Upper lobe of left lung (tissue), 6 donors: Measurements from ENCODE around the gene CTCF. TPM values are rescaled to one million over a fixed set of nuclear protein-coding genes. Genes with fewer than 3 reads are reported as not detected.

Experiments used
- ATAC-seq, 2 donors: fragments of 200-7000 bp; cut with Tn5 transposase; one replicate each; pipeline ENCODE4 v1.9.1; 2022; ENCODE audit warnings: mild to moderate bottlenecking in 2 of 2, moderate library complexity in 2 of 2; ENCODE audit not compliant: low FRiP score in 2 of 2
- DNase-seq, 2 donors: peaks; one replicate each; pipeline ENCODE4 v3.0.0-alpha.2; 2019 to 2020
- H3K27ac ChIP-seq, 4 donors: fragments of 200-600 bp; sonication (generic); one replicate each; pipeline ENCODE4 v1.5.1; 2016 to 2019
- H3K27me3 ChIP-seq, 4 donors: fragments of 200-600 bp; sonication (generic); one replicate each; pipeline ENCODE4 v1.5.1; 2017 to 2019
- H3K36me3 ChIP-seq, 4 donors: fragments of 200-600 bp; sonication (generic); one replicate each; pipeline ENCODE4 v1.5.1; 2016 to 2019
- H3K4me1 ChIP-seq, 4 donors: fragments of 200-600 bp; sonication (generic); one replicate each; pipeline ENCODE4 v1.5.1; 2018 to 2019
- H3K4me3 ChIP-seq, 4 donors: fragments of 200-600 bp; sonication (generic); one replicate each; pipeline ENCODE4 v1.5.1; 2017 to 2019; ENCODE audit warnings: mild to moderate bottlenecking in 2 of 4, moderate library complexity in 1 of 4
- H3K9me3 ChIP-seq, 4 donors: fragments of 200-600 bp; sonication (generic); one replicate each; pipeline ENCODE4 v1.5.1; 2018 to 2019
- EP300 ChIP-seq, 4 donors: sonication (generic); formaldehyde crosslinking; IDR thresholded peaks; one replicate each; pipeline ENCODE4 v1.5.1; 2017; ENCODE audit warnings: antibody characterized with exemption in 4 of 4, control low read depth in 2 of 4
- POLR2A ChIP-seq, 4 donors: fragments of 450-650 bp; IDR thresholded peaks; one replicate each; pipeline ENCODE4 v1.5.1; 2016 to 2017; ENCODE audit warnings: antibody characterized with exemption in 4 of 4, mild to moderate bottlenecking in 2 of 4
- POLR2AphosphoS5 ChIP-seq, 2 donors: sonication (generic); formaldehyde crosslinking; IDR thresholded peaks; one replicate each; pipeline ENCODE4 v1.5.1; 2017; ENCODE audit warnings: antibody characterized with exemption in 2 of 2
- WGBS, 2 donors: methylation state at CpG; one replicate each; pipeline ENCODE4 v1.1.5; 2017 to 2018; 5-methylcytosine and 5-hydroxymethylcytosine counted together
- total RNA-seq, 6 donors: library from RNA; depleted of rRNA in 4 of 6; stranded (reverse); fragments of >200 nt in 4 of 6; gene quantifications; one replicate each; pipeline versions ENCODE4 v1.1.0 to v1.2.1, GENCODE V29; 2016 to 2021
- TF ChIP-seq, protein P1 (sequence below), 6 experiments: fragments of 450-650 bp in 4 of 6; fragments of 200-600 bp in 2 of 6; sonication (generic) in 2 of 6; IDR thresholded peaks; one replicate each; pipeline ENCODE4 v1.5.1; 2016 to 2019; ENCODE audit warnings: antibody characterized with exemption in 6 of 6
- donor health status: DM: no; HTN: no; CAD: no; lungs with moderate emphysema.
- donor health status: DM: no; HTN: yes; CAD: no; lungs with severe emphysema.

CTCF gene
- total RNA-seq, 6 donors from 2014 or later, result 29.7 to 42.6 (median 34.2) TPM

GRCh38 chr16:67558859-67559258, 3.5 kb upstream of the CTCF start:
- H3K4me3 ChIP-seq, result no peak overlapping the region
- peaks cover 10 to 30% (median 25%) of the 10 kb centered on the region in 4 donors for H3K4me1 ChIP-seq
- H3K27ac ChIP-seq, result no peak overlapping the region
- TF ChIP-seq POLR2A (IDR thresholded peaks at IDR 0.05), result no peak
- TF ChIP-seq POLR2AphosphoS5 (IDR thresholded peaks at IDR 0.05), result no peak
- no peak for TF ChIP-seq EP300 (IDR thresholded peaks at IDR 0.05)
- TF ChIP-seq, protein P1, sequence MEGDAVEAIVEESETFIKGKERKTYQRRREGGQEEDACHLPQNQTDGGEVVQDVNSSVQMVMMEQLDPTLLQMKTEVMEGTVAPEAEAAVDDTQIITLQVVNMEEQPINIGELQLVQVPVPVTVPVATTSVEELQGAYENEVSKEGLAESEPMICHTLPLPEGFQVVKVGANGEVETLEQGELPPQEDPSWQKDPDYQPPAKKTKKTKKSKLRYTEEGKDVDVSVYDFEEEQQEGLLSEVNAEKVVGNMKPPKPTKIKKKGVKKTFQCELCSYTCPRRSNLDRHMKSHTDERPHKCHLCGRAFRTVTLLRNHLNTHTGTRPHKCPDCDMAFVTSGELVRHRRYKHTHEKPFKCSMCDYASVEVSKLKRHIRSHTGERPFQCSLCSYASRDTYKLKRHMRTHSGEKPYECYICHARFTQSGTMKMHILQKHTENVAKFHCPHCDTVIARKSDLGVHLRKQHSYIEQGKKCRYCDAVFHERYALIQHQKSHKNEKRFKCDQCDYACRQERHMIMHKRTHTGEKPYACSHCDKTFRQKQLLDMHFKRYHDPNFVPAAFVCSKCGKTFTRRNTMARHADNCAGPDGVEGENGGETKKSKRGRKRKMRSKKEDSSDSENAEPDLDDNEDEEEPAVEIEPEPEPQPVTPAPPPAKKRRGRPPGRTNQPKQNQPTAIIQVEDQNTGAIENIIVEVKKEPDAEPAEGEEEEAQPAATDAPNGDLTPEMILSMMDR (IDR thresholded peaks at IDR 0.05), result no peak
- WGBS, 2 donors, result 82 to 83% methylated on average over 1 of the region's 1 CpG
- no peaks in the 10 kb centered on the region for H3K36me3 ChIP-seq
- DNase-seq, result no peak
- H3K27me3 ChIP-seq, result no peaks in the 10 kb centered on the region
- no peak for ATAC-seq
- no peaks in the 10 kb centered on the region for H3K9me3 ChIP-seq

- Histone ChIP-seq H3K27ac (peak overlapping the region; percentile 98 to 100 (median 98)), H3K9me3 (no peaks in the 10 kb centered on the region), H3K36me3 (no peaks in the 10 kb centered on the region), H3K27me3 (no peaks in the 10 kb centered on the region), H3K4me1 (peaks cover 23 to 40% (median 32%) of the 10 kb centered on the region in 4 donors), H3K4me3 (peak overlapping the region in 1 of 4 donors; percentile 90)
- TF ChIP-seq POLR2AphosphoS5 (IDR thresholded peaks at IDR 0.05), result no peak
- WGBS, 2 donors, result 89 to 90% methylated on average over 8 of the region's 8 CpGs
- no peak for DNase-seq
- no peak for ATAC-seq
These were observed 1.4 kb upstream of the CTCF start for GRCh38 chr16:67560827-67561342.

- no peaks in the 10 kb centered on the region for H3K9me3 ChIP-seq
- H3K36me3 ChIP-seq, result no peaks in the 10 kb centered on the region
- H3K27me3 ChIP-seq, result no peaks in the 10 kb centered on the region
- H3K4me1 ChIP-seq, result peaks cover 23 to 38% (median 28%) of the 10 kb centered on the region in 4 donors
- no peak for DNase-seq
- no peak for TF ChIP-seq EP300 (IDR thresholded peaks at IDR 0.05)
- TF ChIP-seq, protein P1 (IDR thresholded peaks at IDR 0.05), result no peak
- no peak for TF ChIP-seq POLR2A (IDR thresholded peaks at IDR 0.05)
- peak overlapping the region; percentile 98 to 100 (median 98) for H3K27ac ChIP-seq
- WGBS, 2 donors, result 0 to 4% methylated on average over 5 to 8 of the region's 8 CpGs
- no peak for ATAC-seq
- H3K4me3 ChIP-seq, result peak overlapping the region; percentile 55 to 95 (median 88)
These were observed 864 bp upstream of the CTCF start for GRCh38 chr16:67561501-67561823.

DNA sequence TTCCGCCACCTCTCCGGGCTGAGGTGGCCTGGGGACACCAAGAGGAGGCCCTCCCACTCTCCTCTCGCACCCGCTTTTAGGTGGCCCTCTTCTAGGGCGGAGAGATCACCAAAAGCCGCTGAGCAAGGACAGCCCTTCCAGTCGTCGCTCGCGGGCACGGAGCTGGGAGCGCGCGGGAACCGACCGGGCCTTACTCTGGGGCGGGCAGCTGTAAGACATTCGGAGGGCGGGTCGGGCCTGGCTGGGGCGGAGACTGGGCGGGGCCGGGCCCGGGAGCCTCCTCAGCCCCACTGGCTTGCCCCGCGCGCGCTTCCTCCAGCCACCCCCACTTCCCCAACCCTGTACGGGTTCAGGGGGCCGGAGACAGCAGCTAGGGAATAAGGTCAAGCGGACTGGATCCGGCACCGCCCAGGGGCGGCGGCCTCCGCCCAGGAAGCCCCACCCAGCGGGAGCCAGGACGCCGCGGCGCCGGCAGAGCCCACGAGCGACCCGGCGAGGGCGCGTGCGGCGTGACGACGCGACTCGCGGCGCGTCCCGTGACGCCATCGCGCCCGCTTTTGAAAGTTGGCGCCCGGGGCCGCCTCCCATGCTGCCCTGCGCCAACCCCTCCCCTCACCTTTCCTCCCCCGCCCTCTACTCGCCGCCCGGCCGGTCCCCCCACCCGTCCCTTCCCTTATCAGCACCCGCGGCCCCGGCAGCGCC, 351 bp upstream of the CTCF start:
- Histone ChIP-seq H3K4me1 (peaks cover 23 to 43% (median 28%) of the 10 kb centered on the region in 4 donors), H3K27ac (peak overlapping the region; percentile 98 to 100 (median 98)), H3K9me3 (no peaks in the 10 kb centered on the region), H3K27me3 (no peaks in the 10 kb centered on the region), H3K4me3 (peak overlapping the region; percentile 55 to 95 (median 88)), H3K36me3 (no peaks in the 10 kb centered on the region)
- ATAC-seq (peak; percentile 94 to 98), DNase-seq (peak; percentile 98 to 99)
- WGBS, 2 donors, result 0% methylated on average over 17 to 18 of the region's 76 CpGs
- peak in 2 of 4 donors; percentile 18 to 31 for TF ChIP-seq EP300 (IDR thresholded peaks at IDR 0.05)
- peak in 3 of 4 donors; percentile 35 to 71 (median 49) for TF ChIP-seq POLR2A (IDR thresholded peaks at IDR 0.05)
- TF ChIP-seq, protein P1 (IDR thresholded peaks at IDR 0.05), result no peak
- TF ChIP-seq POLR2AphosphoS5 (IDR thresholded peaks at IDR 0.05), result peak; percentile 66 to 76

DNA sequence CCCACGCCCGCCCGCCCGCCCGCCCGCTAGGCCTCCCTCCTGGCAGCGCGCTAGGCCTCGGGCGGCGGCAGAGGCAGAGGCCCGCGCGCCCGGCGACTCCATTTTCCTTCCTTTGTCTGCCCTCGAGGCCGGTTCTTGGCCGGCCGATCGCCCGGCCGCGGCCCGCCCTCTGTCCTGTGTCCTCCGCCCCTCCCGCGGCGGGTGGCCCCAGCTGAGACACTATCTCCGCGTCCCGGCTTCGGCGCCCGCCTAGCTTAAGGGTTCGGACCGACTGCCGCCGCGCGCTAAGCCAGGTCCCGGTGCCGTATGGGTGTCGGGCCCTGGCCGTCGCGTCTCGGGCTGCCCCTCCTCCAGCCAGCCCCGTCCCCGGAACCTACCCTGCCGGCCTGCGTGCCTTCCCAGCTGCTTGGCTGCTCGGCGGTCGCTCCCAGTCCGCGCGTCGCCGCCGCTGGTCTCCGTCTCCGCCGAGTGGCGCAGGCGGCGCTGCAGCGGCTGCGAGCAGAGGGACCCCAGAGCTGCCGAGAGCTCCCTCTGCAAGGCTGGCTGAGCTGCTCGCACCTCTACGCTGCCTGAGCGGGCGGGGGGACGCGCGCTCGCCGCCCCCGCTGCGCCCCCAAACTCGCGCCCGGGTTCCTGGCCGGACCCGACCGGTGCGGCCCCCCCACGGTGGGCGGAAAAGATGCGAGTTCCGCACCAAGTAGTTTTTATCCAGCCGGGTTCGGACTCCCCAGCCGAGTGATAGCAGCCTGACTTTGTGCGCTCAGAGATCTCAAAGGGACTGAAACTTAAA, 787 bp downstream of the CTCF start:
- Histone ChIP-seq H3K27ac (peak overlapping the region; percentile 98 to 100 (median 98)), H3K36me3 (no peaks in the 10 kb centered on the region), H3K4me1 (peaks cover 23 to 43% (median 29%) of the 10 kb centered on the region in 4 donors), H3K27me3 (no peaks in the 10 kb centered on the region), H3K4me3 (peak overlapping the region; percentile 72 to 95 (median 88)), H3K9me3 (no peaks in the 10 kb centered on the region)
- ATAC-seq (peak in 1 of 2 donors; percentile 17), DNase-seq (peak; percentile 58 to 93)
- TF ChIP-seq, protein P1 (IDR thresholded peaks at IDR 0.05), result peak in 3 of 6 experiments; percentile 34 to 58 (median 35)
- TF ChIP-seq POLR2AphosphoS5 (IDR thresholded peaks at IDR 0.05) (peak in 1 of 2 donors; percentile 29), EP300 (IDR thresholded peaks at IDR 0.05) (no peak), POLR2A (IDR thresholded peaks at IDR 0.05) (peak in 2 of 4 donors; percentile 32 to 44)
- 0% methylated on average over 5 to 44 of the region's 96 CpGs for WGBS, 2 donors
